Esophagus (tissue), 2 donors: Measurements from ENCODE around the gene CRABP2. TPM values are rescaled to one million over a fixed set of nuclear protein-coding genes. Genes with fewer than 3 reads are reported as not detected.

Source experiments
- H3K27ac ChIP-seq, 2 donors: one replicate each; pipeline ENCODE4 v1.5.1; 2013; ENCODE audit warnings: low read depth in 2 of 2, mild to moderate bottlenecking in 2 of 2, inconsistent platforms in 1 of 2, low read length in 1 of 2, moderate library complexity in 1 of 2
- H3K27me3 ChIP-seq, 2 donors: one replicate each; pipeline ENCODE4 v1.6.1; 2013; ENCODE audit warnings: low read length in 2 of 2, control low read depth in 1 of 2, mild to moderate bottlenecking in 1 of 2; ENCODE audit not compliant: insufficient read depth in 2 of 2, control insufficient read depth in 1 of 2
- H3K36me3 ChIP-seq, 2 donors: one replicate each; pipeline ENCODE4 v1.6.1; 2013; ENCODE audit warnings: low read length in 1 of 2; ENCODE audit not compliant: control insufficient read depth in 2 of 2, insufficient read depth in 2 of 2
- H3K4me1 ChIP-seq, 2 donors: one replicate each; pipeline ENCODE4 v1.6.1; 2013; ENCODE audit warnings: low read length in 1 of 2; ENCODE audit not compliant: control insufficient read depth in 2 of 2, insufficient read depth in 2 of 2
- H3K4me3 ChIP-seq, 2 donors: one replicate each; pipeline ENCODE4 v1.5.1; 2013; ENCODE audit warnings: low read length in 2 of 2, mild to moderate bottlenecking in 2 of 2, low read depth in 1 of 2, moderate library complexity in 1 of 2
- H3K9me3 ChIP-seq, 2 donors: one replicate each; pipeline ENCODE4 v1.6.1; 2013; ENCODE audit warnings: mild to moderate bottlenecking in 2 of 2, low read depth in 1 of 2, low read length in 1 of 2, moderate library complexity in 1 of 2; ENCODE audit not compliant: control insufficient read depth in 2 of 2, insufficient read depth in 1 of 2
- WGBS, 2 donors: extraction: QIAGEN DNeasy Blood & Tissue Kit; methylation state at CpG; one replicate each; pipeline ENCODE4 v1.1.7; 2013; 5-methylcytosine and 5-hydroxymethylcytosine counted together
- polyA plus RNA-seq, 2 donors: library from polyadenylated mRNA; stranded (reverse); fragments of 200-250 nt; gene quantifications; one replicate each; pipeline ENCODE4 v1.2.3, GENCODE V29; 2013
- donor health status: healthy with polysubstance abuse.
- donor health status: Bipolar disorder and iron deficiency.

The CRABP2 gene
- polyA plus RNA-seq, result 1,000 to 10,000 TPM; 1,310 to 1,799 TPM

DNA sequence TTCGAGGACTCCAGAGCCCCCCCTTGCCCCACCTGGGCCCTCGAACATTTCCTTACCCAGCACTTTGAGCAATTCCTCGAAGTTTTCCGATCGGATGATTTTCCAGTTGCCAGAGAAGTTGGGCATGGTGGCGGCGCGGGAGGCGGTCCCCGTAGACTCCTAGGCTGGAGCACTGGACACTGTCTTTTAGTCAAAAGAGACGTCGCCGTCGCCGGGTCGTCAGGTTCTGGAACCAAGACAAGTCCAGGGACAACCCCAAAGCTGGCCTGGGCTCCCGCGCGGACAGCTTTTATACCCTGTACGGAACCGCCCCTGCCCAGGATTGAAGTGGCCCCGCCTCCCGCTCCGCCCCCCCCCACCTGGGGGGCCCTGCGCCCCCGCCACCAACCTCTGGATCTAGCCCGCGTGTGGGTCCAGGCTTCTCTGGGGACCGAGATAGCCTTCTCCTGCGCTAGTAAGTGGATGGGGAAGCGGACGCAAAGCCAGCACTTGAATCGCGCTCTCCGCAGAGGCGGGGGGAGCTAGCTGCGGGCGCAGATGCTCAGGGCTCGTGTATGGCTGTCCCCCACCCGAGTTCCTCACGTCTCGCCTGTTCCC, at the start of gene CRABP2:
TSS of gene CRABP2 (minus strand) at position 263 of the 597 bp plus-strand sequence. CDS start at position 126, 137 bp downstream.
- Histone ChIP-seq H3K4me3 (peak within 1 kb of the TSS; percentile 52 to 61), H3K27me3 (no peaks in the 10 kb centered on the region), H3K4me1 (peaks cover 16 to 41% of the 10 kb centered on the region in 2 donors), H3K9me3 (no peaks in the 10 kb centered on the region), H3K36me3 (peaks cover 0 to 6% of the 10 kb centered on the region in 2 donors), H3K27ac (peak within 1 kb of the TSS; percentile 65 to 87)
- WGBS, 2 donors, result 0 to 1% methylated on average over 42 of the region's 42 CpGs

DNA sequence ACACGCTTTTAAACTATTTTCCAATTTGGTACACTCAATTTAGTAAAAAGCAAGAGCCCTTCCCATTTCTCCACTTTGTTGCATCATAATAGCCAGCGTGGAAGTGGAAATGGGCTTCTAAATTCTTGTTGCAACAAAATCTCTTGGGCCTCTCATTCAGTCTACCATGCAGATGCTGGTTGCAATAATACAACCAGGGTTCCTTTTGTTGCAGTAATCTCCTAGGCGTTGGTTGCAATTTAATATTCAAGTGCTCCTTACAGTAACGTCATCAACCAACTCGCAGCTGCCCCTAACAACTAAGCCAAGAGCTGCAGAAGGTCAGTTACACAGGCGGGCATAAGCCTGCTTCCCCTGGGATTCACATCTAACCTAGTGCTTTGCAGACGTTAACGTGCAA, 48.8 kb upstream of the CRABP2 start:
- H3K36me3 ChIP-seq, result no peaks in the 10 kb centered on the region
- no peaks in the 10 kb centered on the region for H3K9me3 ChIP-seq
- H3K27ac ChIP-seq, result no peak overlapping the region
- no peak overlapping the region for H3K4me3 ChIP-seq
- 82 to 83% methylated on average over 8 of the region's 8 CpGs for WGBS, 2 donors
- H3K4me1 ChIP-seq, result peaks cover 0 to 9% of the 10 kb centered on the region in 2 donors
- no peaks in the 10 kb centered on the region for H3K27me3 ChIP-seq

DNA sequence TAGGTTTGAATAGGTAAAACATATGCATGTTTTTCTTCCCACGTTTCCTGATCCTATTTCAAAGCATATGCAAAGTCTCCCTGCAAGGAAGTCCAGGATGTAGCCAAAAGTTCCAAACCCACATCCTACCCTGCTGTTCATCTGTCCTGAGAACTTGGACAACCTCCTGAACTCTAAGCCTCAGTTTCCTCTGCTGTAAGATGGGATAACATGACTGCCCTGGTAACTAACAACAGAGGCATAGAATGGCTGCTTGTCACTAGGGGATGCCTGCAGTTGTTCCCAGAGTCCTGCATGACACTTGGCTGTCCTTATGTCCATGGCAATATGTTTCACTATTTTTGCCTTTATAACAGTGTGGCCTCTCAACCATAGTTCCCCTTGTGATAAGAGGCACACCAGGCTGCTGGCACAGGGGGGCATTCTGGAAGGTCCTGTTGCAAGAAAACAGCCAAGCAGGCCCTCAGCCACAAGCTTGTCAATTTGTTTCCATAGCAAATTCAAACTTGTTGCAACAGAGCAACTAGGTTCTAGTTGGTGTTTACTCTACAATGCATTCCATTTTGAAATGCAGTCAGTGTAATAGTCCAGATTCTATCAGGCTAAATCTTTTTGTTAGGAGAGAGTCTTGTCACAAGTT, 47.6 kb upstream of the CRABP2 start:
- no peaks in the 10 kb centered on the region for H3K9me3 ChIP-seq
- H3K27me3 ChIP-seq, result no peaks in the 10 kb centered on the region
- WGBS, 2 donors, result 15 to 16% methylated on average over 1 of the region's 1 CpG
- peaks cover 0 to 12% of the 10 kb centered on the region in 2 donors for H3K4me1 ChIP-seq
- peak overlapping the region in 1 of 2 donors; percentile 99 for H3K4me3 ChIP-seq
- H3K27ac ChIP-seq, result peak overlapping the region in 1 of 2 donors; percentile 28
- H3K36me3 ChIP-seq, result no peaks in the 10 kb centered on the region

DNA sequence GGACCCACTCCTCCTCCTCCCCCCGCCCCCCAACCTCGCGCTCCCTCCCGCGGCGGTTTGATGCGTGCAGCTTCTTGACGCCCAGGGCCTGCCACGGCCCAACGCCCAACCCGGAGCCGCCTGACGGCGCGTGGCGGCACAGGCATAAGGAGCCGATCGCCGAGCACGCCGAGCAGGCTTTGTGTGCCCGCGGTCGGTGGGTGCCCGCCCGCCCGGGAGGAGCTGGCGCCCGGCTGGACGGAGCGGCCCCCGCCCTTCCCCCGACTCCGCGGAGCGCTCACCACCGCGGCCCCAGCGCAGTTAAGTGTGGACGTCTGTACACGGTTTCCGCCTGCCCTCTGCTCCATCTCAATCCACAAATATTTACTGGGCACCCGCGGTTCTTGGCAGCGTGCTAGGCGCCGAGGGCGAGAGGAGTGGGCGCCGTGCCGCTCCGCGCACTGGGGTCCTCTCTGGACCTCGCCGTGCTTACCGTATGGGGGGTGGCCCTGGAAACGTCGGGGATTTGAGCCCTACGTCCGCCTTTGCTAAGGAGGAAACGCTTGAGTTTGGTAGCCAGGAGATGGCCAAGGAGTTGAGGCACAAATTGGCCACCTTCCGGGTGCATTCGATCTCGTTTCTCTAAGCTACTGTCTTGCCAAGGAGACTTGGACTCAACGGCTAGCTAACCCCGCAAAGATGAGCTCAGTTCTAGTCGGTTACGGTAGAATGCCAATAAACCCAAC, 46.5 kb upstream of the CRABP2 start:
- Histone ChIP-seq H3K4me3 (peak overlapping the region; percentile 95 to 99), H3K4me1 (peaks cover 0 to 18% of the 10 kb centered on the region in 2 donors), H3K9me3 (no peaks in the 10 kb centered on the region), H3K27me3 (no peaks in the 10 kb centered on the region), H3K36me3 (no peaks in the 10 kb centered on the region), H3K27ac (peak overlapping the region; percentile 96 to 98)
- WGBS, 2 donors, result 0% methylated on average over 48 to 68 of the region's 68 CpGs

DNA sequence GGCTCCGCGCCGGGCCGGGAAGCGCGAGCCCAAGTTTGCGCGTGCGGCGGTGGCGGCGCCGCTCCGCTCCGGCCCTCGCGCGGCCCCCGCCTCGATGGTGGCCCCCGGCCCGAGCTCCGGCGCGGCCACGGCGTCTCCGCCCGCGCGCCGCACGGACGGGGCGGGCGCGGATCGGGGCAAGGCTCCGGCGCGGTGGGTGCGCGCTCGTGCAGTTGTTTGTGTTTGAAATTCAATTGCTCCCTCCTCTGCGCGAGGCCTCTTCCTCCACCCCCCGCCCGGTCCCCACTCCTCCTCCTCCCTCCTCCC, 46.0 kb upstream of the CRABP2 start, which contains the start of gene HDGF:
TSS of gene HDGF (minus strand) at position 225 of the 306 bp plus-strand sequence. CDS start 246 bp downstream, outside the sequence.
- Histone ChIP-seq H3K27ac (peak within 1 kb of the TSS; percentile 96 to 98), H3K4me1 (peaks cover 0 to 18% of the 10 kb centered on the region in 2 donors), H3K4me3 (peak within 1 kb of the TSS; percentile 95 to 99), H3K27me3 (no peaks in the 10 kb centered on the region), H3K9me3 (no peaks in the 10 kb centered on the region), H3K36me3 (no peaks in the 10 kb centered on the region)
- 0% methylated on average over 32 to 48 of the region's 48 CpGs for WGBS, 2 donors

DNA sequence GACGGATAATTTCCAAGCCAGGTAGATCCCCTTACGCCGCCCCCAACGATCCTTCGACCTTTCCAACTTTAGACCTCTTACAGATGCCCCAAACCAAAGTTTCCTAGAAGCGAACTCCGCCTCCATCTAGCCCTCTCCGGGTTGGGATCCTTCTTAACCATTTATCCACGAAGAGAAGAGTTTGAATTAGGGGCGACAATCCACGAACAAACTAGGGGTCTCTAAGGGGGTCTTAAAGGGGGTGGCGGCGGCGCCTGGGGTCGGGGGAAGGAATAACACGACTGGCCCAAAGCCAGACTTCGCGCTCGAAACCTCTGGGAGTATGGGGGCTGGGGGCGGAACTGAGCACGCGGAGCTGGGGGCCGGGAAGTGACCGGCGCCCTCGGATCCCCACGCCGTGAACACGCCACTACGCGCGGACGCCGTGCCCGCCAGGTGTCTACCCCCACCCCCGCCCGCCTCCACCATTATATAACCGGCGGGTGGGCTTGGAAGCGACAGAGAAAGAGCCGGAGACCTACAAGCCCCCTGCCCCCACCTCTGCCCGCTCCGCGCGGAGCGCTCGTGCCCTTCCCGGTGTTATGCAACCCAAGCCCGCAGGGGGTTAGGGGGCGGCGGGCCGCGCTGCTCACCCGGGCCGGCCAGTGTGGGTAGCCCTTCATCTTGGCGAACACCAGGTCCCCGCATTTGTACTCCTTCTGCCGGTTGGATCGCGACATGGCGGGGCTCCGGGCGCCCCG, 45.5 kb upstream of the CRABP2 start:
- WGBS, 2 donors, result 1% methylated on average over 57 to 64 of the region's 64 CpGs
- H3K27ac ChIP-seq, result peak overlapping the region; percentile 96 to 98
- H3K9me3 ChIP-seq, result no peaks in the 10 kb centered on the region
- no peaks in the 10 kb centered on the region for H3K36me3 ChIP-seq
- H3K27me3 ChIP-seq, result no peaks in the 10 kb centered on the region
- peaks cover under 1 to 21% of the 10 kb centered on the region in 2 donors for H3K4me1 ChIP-seq
- peak overlapping the region; percentile 95 to 99 for H3K4me3 ChIP-seq

DNA sequence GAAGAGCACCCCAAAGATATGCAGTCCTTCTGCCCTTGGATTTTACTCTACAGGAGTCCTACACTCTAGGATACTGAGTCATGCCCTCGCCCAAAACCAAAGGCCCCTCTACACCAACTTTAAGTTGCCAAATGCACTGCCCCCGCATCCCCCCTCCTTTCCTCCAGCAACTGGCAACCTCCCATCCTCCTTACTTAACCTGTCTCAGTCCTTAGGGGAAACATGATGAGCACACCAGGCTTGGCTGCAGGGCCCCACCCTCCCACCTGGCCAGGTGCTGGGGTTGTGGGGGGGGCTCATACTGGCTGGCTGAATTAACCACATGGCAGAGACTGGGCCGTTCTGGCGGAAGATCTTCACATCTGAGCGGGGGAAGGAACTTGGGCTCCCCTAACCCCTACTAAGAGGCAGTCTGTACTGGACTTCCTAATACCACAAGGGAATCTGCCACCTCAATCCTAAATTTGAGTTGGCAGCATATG, 44.8 kb upstream of the CRABP2 start:
- Histone ChIP-seq H3K4me1 (peaks cover 3 to 21% of the 10 kb centered on the region in 2 donors), H3K27me3 (no peaks in the 10 kb centered on the region), H3K4me3 (peak overlapping the region; percentile 95 to 99), H3K27ac (peak overlapping the region; percentile 96 to 98), H3K9me3 (no peaks in the 10 kb centered on the region), H3K36me3 (peaks cover 0 to under 1% of the 10 kb centered on the region in 2 donors)
- 0 to 5% methylated on average over 5 of the region's 5 CpGs for WGBS, 2 donors

DNA sequence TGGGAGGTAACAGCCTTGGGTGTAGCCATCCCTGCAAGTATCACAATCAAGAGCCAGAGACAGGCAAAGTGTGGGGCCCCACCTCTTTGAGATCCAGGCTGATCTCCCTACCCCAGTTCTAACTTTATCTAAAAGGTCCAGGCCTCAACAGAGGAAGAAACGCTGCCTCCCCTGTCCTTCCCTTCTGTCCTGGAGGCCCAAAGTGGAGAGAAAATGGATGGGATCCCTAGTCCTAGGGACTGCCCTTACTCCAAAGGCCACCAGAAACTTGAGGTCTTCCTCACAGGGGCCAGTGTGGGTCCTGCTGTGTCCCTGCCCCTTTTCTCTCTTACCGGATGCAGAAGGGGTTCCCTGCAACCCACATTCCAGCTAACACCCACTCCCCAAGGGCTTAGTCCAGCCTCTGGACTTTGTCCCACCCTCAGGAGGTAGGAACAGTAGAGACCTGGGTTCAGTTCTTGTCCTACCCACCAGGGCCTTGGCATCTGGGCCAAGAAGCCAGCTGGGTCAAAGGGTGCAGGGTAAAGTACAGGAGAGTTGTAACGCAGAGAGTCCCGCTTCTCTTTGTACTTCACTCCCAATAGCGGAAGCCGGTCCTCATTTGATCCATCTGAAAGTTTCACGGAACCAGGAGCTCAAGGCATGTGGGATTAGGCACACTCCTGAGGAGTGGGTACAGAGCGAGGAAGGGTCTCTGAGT, 44.2 kb upstream of the CRABP2 start:
- Histone ChIP-seq H3K9me3 (no peaks in the 10 kb centered on the region), H3K4me3 (peak overlapping the region; percentile 95 to 99), H3K4me1 (peaks cover 3 to 21% of the 10 kb centered on the region in 2 donors), H3K27ac (peak overlapping the region; percentile 96 to 98), H3K36me3 (peaks cover 0 to 5% of the 10 kb centered on the region in 2 donors), H3K27me3 (no peaks in the 10 kb centered on the region)
- 11 to 12% methylated on average over 8 of the region's 8 CpGs for WGBS, 2 donors
